ENCODE data around the gene RAPGEF2. TPM values are rescaled to one million over a fixed set of nuclear protein-coding genes. Genes with fewer than 3 reads are reported as not detected.

The RAPGEF2 gene
- total RNA-seq, 2 experiments from 2014 or later, result 15.8 to 20.4 TPM

- POLR2A ChIA-PET, result no interaction called here
- no peaks in the 10 kb centered on the region for H3K4me1 Mint-ChIP-seq
- no peak overlapping the region for H3K27ac Mint-ChIP-seq
- CTCF ChIA-PET, result no interaction called here
- no peak for DNase-seq
- H3K9me3 Mint-ChIP-seq, result no peaks in the 10 kb centered on the region
- no peak overlapping the region for H3K4me3 Mint-ChIP-seq
- H3K27me3 Mint-ChIP-seq, result no peaks in the 10 kb centered on the region
- no peaks in the 10 kb centered on the region for H3K36me3 Mint-ChIP-seq (ENCODE audit: low read depth)
Measured at GRCh38 chr4:159145318-159145991, 42.6 kb downstream of the RAPGEF2 start.

- H3K36me3 Mint-ChIP-seq (ENCODE audit: low read depth), result no peaks in the 10 kb centered on the region
- no peaks in the 10 kb centered on the region for H3K9me3 Mint-ChIP-seq
- no peak overlapping the region for H3K27ac Mint-ChIP-seq
- H3K4me1 Mint-ChIP-seq, result no peaks in the 10 kb centered on the region
- ChIA-PET CTCF (no interaction called here), POLR2A (no interaction called here)
- H3K27me3 Mint-ChIP-seq, result no peaks in the 10 kb centered on the region
- H3K4me3 Mint-ChIP-seq, result no peak overlapping the region
- DNase-seq, result no peak
Measured at GRCh38 chr4:159145992-159146330, 43.1 kb downstream of the RAPGEF2 start.

GRCh38 chr4:159146488-159146887 lies 43.6 kb downstream of the RAPGEF2 start:
- no peak for DNase-seq
- no peaks in the 10 kb centered on the region for H3K9me3 Mint-ChIP-seq
- no peaks in the 10 kb centered on the region for H3K27me3 Mint-ChIP-seq
- ChIA-PET CTCF (interaction anchor here (0.6 kb wide), 1 partner anchor 663 kb away, joined by 3 read pairs; no protein-coding TSS in a partner anchor), POLR2A (no interaction called here)
- no peaks in the 10 kb centered on the region for H3K4me1 Mint-ChIP-seq
- no peaks in the 10 kb centered on the region for H3K36me3 Mint-ChIP-seq (ENCODE audit: low read depth)
- no peak overlapping the region for H3K4me3 Mint-ChIP-seq
- H3K27ac Mint-ChIP-seq, result no peak overlapping the region

- no peak overlapping the region for H3K27ac Mint-ChIP-seq
- POLR2A ChIA-PET, result no interaction called here
- no peaks in the 10 kb centered on the region for H3K4me1 Mint-ChIP-seq
- CTCF ChIA-PET, result no interaction called here
- no peak for DNase-seq
- no peak overlapping the region for H3K4me3 Mint-ChIP-seq
- no peaks in the 10 kb centered on the region for H3K9me3 Mint-ChIP-seq
- H3K27me3 Mint-ChIP-seq, result no peaks in the 10 kb centered on the region
- no peaks in the 10 kb centered on the region for H3K36me3 Mint-ChIP-seq (ENCODE audit: low read depth)
Measured at GRCh38 chr4:159148441-159148840, 45.6 kb downstream of the RAPGEF2 start.

- Mint-ChIP-seq H3K9me3 (no peaks in the 10 kb centered on the region), H3K4me1 (no peaks in the 10 kb centered on the region), H3K4me3 (no peak overlapping the region), H3K27ac (no peak overlapping the region), H3K36me3 (ENCODE audit: low read depth) (no peaks in the 10 kb centered on the region), H3K27me3 (no peaks in the 10 kb centered on the region)
- ChIA-PET CTCF (no interaction called here), POLR2A (no interaction called here)
- DNase-seq, result no peak
Measured at GRCh38 chr4:159149666-159150065, 46.8 kb downstream of the RAPGEF2 start.

- POLR2A ChIA-PET, result no interaction called here
- no peaks in the 10 kb centered on the region for H3K9me3 Mint-ChIP-seq
- no peak overlapping the region for H3K27ac Mint-ChIP-seq
- peaks cover 2% of the 10 kb centered on the region for H3K4me1 Mint-ChIP-seq
- CTCF ChIA-PET, result no interaction called here
- no peaks in the 10 kb centered on the region for H3K36me3 Mint-ChIP-seq (ENCODE audit: low read depth)
- DNase-seq, result no peak
- no peak overlapping the region for H3K4me3 Mint-ChIP-seq
- no peaks in the 10 kb centered on the region for H3K27me3 Mint-ChIP-seq
Measured at GRCh38 chr4:159150396-159150795, 47.5 kb downstream of the RAPGEF2 start.

GRCh38 chr4:159150821-159151390 lies 48.0 kb downstream of the RAPGEF2 start:
- H3K27me3 Mint-ChIP-seq, result no peaks in the 10 kb centered on the region
- no peak overlapping the region for H3K4me3 Mint-ChIP-seq
- no peak overlapping the region for H3K27ac Mint-ChIP-seq
- no peak for DNase-seq
- no peaks in the 10 kb centered on the region for H3K36me3 Mint-ChIP-seq (ENCODE audit: low read depth)
- no peaks in the 10 kb centered on the region for H3K9me3 Mint-ChIP-seq
- CTCF ChIA-PET, result interaction anchor here (0.9 kb wide), 1 partner anchor 22 kb away, joined by 3 read pairs; no protein-coding TSS in a partner anchor
- POLR2A ChIA-PET, result no interaction called here
- peaks cover 2% of the 10 kb centered on the region for H3K4me1 Mint-ChIP-seq

GRCh38 chr4:159151689-159152088 lies 48.8 kb downstream of the RAPGEF2 start:
- DNase-seq, result no peak
- Mint-ChIP-seq H3K36me3 (ENCODE audit: low read depth) (no peaks in the 10 kb centered on the region), H3K4me1 (peaks cover 2% of the 10 kb centered on the region), H3K9me3 (no peaks in the 10 kb centered on the region), H3K27ac (no peak overlapping the region), H3K4me3 (no peak overlapping the region), H3K27me3 (no peaks in the 10 kb centered on the region)
- POLR2A ChIA-PET, result no interaction called here
- CTCF ChIA-PET, result interaction anchor here (0.9 kb wide), 1 partner anchor 22 kb away, joined by 3 read pairs; no protein-coding TSS in a partner anchor

GRCh38 chr4:159152181-159152580 lies 49.3 kb downstream of the RAPGEF2 start:
- Mint-ChIP-seq H3K36me3 (ENCODE audit: low read depth) (no peaks in the 10 kb centered on the region), H3K4me1 (peaks cover 2% of the 10 kb centered on the region), H3K4me3 (no peak overlapping the region), H3K27me3 (no peaks in the 10 kb centered on the region), H3K27ac (no peak overlapping the region), H3K9me3 (no peaks in the 10 kb centered on the region)
- POLR2A ChIA-PET, result no interaction called here
- CTCF ChIA-PET, result no interaction called here
- DNase-seq, result no peak

GRCh38 chr4:159153669-159154068 lies 50.8 kb downstream of the RAPGEF2 start:
- Mint-ChIP-seq H3K27me3 (no peaks in the 10 kb centered on the region), H3K36me3 (ENCODE audit: low read depth) (no peaks in the 10 kb centered on the region), H3K9me3 (no peaks in the 10 kb centered on the region), H3K4me1 (peaks cover 2% of the 10 kb centered on the region), H3K27ac (no peak overlapping the region), H3K4me3 (no peak overlapping the region)
- ChIA-PET POLR2A (no interaction called here), CTCF (no interaction called here)
- no peak for DNase-seq

- no peaks in the 10 kb centered on the region for H3K36me3 Mint-ChIP-seq (ENCODE audit: low read depth)
- CTCF ChIA-PET, result no interaction called here
- H3K27me3 Mint-ChIP-seq, result no peaks in the 10 kb centered on the region
- H3K4me3 Mint-ChIP-seq, result no peak overlapping the region
- no peak overlapping the region for H3K27ac Mint-ChIP-seq
- H3K9me3 Mint-ChIP-seq, result no peaks in the 10 kb centered on the region
- no peak for DNase-seq
- peaks cover 2% of the 10 kb centered on the region for H3K4me1 Mint-ChIP-seq
- POLR2A ChIA-PET, result no interaction called here
Measured at GRCh38 chr4:159155119-159155518, 52.2 kb downstream of the RAPGEF2 start.

- DNase-seq, result no peak
Measured at GRCh38 chr4:159158083-159158617, 55.3 kb downstream of the RAPGEF2 start.

GRCh38 chr4:159158985-159159384 lies 56.1 kb downstream of the RAPGEF2 start:
- CTCF ChIA-PET, result no interaction called here
- no peak for DNase-seq
- H3K27ac Mint-ChIP-seq, result no peak overlapping the region

More at GRCh38 chr4:159158083-159158617, 55.3 kb downstream of the RAPGEF2 start:
- no peaks in the 10 kb centered on the region for H3K27me3 Mint-ChIP-seq
- ChIA-PET CTCF (no interaction called here), POLR2A (no interaction called here)
- peaks cover 2% of the 10 kb centered on the region for H3K4me1 Mint-ChIP-seq
- H3K9me3 Mint-ChIP-seq, result no peaks in the 10 kb centered on the region
- no peak overlapping the region for H3K4me3 Mint-ChIP-seq
- no peaks in the 10 kb centered on the region for H3K36me3 Mint-ChIP-seq (ENCODE audit: low read depth)
- H3K27ac Mint-ChIP-seq, result no peak overlapping the region

GRCh38 chr4:159159611-159160010 lies 56.7 kb downstream of the RAPGEF2 start:
- peaks cover 2% of the 10 kb centered on the region for H3K4me1 Mint-ChIP-seq
- ChIA-PET CTCF (no interaction called here), POLR2A (no interaction called here)
- H3K9me3 Mint-ChIP-seq, result no peaks in the 10 kb centered on the region
- H3K27me3 Mint-ChIP-seq, result no peaks in the 10 kb centered on the region
- no peaks in the 10 kb centered on the region for H3K36me3 Mint-ChIP-seq (ENCODE audit: low read depth)
- DNase-seq, result no peak
- no peak overlapping the region for H3K4me3 Mint-ChIP-seq
- no peak overlapping the region for H3K27ac Mint-ChIP-seq

More at GRCh38 chr4:159158985-159159384, 56.1 kb downstream of the RAPGEF2 start:
- no peaks in the 10 kb centered on the region for H3K27me3 Mint-ChIP-seq
- no peaks in the 10 kb centered on the region for H3K9me3 Mint-ChIP-seq
- H3K36me3 Mint-ChIP-seq (ENCODE audit: low read depth), result no peaks in the 10 kb centered on the region
- H3K4me1 Mint-ChIP-seq, result peaks cover 2% of the 10 kb centered on the region
- POLR2A ChIA-PET, result no interaction called here
- no peak overlapping the region for H3K4me3 Mint-ChIP-seq
